GM19023 (cell line): Measurements from ENCODE around the gene C1orf116.
A peak's percentile ranks its signal among the peaks of the same experiment; 100 is the strongest.

Source experiments
- ATAC-seq: cut with Tn5 transposase; IDR thresholded peaks from one replicate; pipeline ENCODE4 v1.9.1; 2021; ENCODE audit warnings: mild to moderate bottlenecking, moderate library complexity; ENCODE audit not compliant: unreplicated experiment

The C1orf116 gene

GRCh38 chr1:207032528-207033017, at the start of gene C1orf116:
Gene C1orf116 (minus strand): TSS chr1:207032756. CDS start chr1:207027598, 5,158 bp downstream.
- ATAC-seq, result no peak

GRCh38 chr1:207081806-207082205, 49.2 kb upstream of the C1orf116 start:
- ATAC-seq, result no peak

- ATAC-seq, result no peak
These were observed 48.5 kb upstream of the C1orf116 start for GRCh38 chr1:207081088-207081487.

- no peak for ATAC-seq
These were observed 47.2 kb upstream of the C1orf116 start for GRCh38 chr1:207079706-207080241.

- ATAC-seq, result no peak
These were observed 46.1 kb upstream of the C1orf116 start for GRCh38 chr1:207078578-207079132.

GRCh38 chr1:207077470-207078377, 45.2 kb upstream of the C1orf116 start:
- peak; percentile 63 for ATAC-seq

GRCh38 chr1:207077012-207077411, 44.5 kb upstream of the C1orf116 start:
- ATAC-seq, result no peak

GRCh38 chr1:207076181-207076955, 43.8 kb upstream of the C1orf116 start:
- no peak for ATAC-seq

- no peak for ATAC-seq
These were observed 41.6 kb upstream of the C1orf116 start for GRCh38 chr1:207073906-207074820.

- no peak for ATAC-seq
These were observed 39.7 kb upstream of the C1orf116 start for GRCh38 chr1:207072233-207072632.

- ATAC-seq, result no peak
These were observed 38.9 kb upstream of the C1orf116 start for GRCh38 chr1:207071426-207071825.

- no peak for ATAC-seq
These were observed 38.3 kb upstream of the C1orf116 start for GRCh38 chr1:207070811-207071210.

GRCh38 chr1:207069858-207070506, 37.4 kb upstream of the C1orf116 start:
- no peak for ATAC-seq

- ATAC-seq, result no peak
These were observed 36.5 kb upstream of the C1orf116 start for GRCh38 chr1:207069061-207069460.

GRCh38 chr1:207067665-207068064, 35.1 kb upstream of the C1orf116 start:
- ATAC-seq, result no peak

GRCh38 chr1:207067185-207067584, 34.6 kb upstream of the C1orf116 start:
- no peak for ATAC-seq

GRCh38 chr1:207064561-207064960, 32.0 kb upstream of the C1orf116 start:
- no peak for ATAC-seq

GRCh38 chr1:207063014-207063413, 30.5 kb upstream of the C1orf116 start:
- no peak for ATAC-seq

- ATAC-seq, result no peak
These were observed 29.5 kb upstream of the C1orf116 start for GRCh38 chr1:207062058-207062457.

GRCh38 chr1:207060596-207060995, 28.0 kb upstream of the C1orf116 start:
- ATAC-seq, result no peak
